ENCODE measurements around the gene LRRC57.

DNA sequence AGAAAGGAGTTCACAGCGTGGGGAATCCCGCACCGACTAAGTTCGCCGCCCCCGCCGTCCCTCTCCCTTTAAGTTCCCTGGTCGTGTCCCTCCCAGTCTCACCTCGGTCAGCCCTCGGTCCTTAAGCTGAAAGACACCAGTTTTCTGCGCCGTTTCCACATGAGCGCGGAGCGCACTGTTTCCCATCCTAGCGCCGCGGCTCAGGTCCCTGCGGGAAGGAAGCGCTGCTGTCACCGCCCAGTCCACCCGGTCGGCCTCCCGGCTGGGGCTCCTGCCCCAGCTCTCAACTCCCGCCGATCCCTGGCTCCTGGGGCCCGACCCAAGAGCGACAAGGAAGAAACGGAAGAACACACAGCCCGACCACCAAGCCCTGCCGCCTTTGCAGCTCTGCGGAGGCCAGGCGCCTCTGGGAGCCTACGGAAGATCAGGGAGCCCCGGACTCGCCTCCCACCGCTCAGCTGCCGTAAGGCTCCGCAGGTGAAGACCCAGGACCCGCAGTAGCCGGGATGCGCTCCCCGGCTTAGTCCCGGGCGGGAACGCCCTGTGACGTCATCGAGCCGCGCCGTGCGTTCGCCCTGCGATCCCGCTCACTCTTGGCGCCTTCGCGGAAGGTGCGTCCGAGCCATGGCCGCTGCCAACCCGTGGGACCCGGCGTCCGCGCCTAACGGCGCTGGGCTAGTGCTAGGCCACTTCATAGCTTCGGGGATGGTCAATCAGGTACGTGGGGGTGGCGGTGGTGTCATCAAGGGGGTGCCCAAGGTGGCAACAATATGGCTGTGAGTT is at the start of gene LRRC57, which contains the start of gene HAUS2:
- TF ChIP-seq TAF1 (IDR thresholded peaks at IDR 0.05; ENCODE audit: low read depth) (peak; percentile 82), EP300 (IDR thresholded peaks at IDR 0.05; ENCODE audit: borderline replicate concordance) (no peak), RAD21 (IDR thresholded peaks at IDR 0.05; ENCODE audit: low read depth) (no peak), YY1 (IDR thresholded peaks at IDR 0.05; ENCODE audit: low read depth) (peak; percentile 89), FOXM1 (IDR thresholded peaks at IDR 0.05; ENCODE audit: borderline replicate concordance, low read depth) (no peak), NFIC (IDR thresholded peaks at IDR 0.05) (no peak), CEBPB (IDR thresholded peaks at IDR 0.05) (no peak), EGR1 (IDR thresholded peaks at IDR 0.05) (no peak), ZBTB7A (IDR thresholded peaks at IDR 0.05; ENCODE audit: low read depth) (no peak), TEAD4 (IDR thresholded peaks at IDR 0.05) (0 out of 2 replicates have a peak, but pooled peaks have one; percentile 37), CREB1 (IDR thresholded peaks at IDR 0.05; ENCODE audit: low read depth) (peak; percentile 92)
- TF ChIP-seq, protein P1, sequence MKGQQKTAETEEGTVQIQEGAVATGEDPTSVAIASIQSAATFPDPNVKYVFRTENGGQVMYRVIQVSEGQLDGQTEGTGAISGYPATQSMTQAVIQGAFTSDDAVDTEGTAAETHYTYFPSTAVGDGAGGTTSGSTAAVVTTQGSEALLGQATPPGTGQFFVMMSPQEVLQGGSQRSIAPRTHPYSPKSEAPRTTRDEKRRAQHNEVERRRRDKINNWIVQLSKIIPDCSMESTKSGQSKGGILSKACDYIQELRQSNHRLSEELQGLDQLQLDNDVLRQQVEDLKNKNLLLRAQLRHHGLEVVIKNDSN (IDR thresholded peaks at IDR 0.05) = 0 out of 2 replicates have a peak, but pooled peaks have one; percentile 6
- TF ChIP-seq, protein P2, sequence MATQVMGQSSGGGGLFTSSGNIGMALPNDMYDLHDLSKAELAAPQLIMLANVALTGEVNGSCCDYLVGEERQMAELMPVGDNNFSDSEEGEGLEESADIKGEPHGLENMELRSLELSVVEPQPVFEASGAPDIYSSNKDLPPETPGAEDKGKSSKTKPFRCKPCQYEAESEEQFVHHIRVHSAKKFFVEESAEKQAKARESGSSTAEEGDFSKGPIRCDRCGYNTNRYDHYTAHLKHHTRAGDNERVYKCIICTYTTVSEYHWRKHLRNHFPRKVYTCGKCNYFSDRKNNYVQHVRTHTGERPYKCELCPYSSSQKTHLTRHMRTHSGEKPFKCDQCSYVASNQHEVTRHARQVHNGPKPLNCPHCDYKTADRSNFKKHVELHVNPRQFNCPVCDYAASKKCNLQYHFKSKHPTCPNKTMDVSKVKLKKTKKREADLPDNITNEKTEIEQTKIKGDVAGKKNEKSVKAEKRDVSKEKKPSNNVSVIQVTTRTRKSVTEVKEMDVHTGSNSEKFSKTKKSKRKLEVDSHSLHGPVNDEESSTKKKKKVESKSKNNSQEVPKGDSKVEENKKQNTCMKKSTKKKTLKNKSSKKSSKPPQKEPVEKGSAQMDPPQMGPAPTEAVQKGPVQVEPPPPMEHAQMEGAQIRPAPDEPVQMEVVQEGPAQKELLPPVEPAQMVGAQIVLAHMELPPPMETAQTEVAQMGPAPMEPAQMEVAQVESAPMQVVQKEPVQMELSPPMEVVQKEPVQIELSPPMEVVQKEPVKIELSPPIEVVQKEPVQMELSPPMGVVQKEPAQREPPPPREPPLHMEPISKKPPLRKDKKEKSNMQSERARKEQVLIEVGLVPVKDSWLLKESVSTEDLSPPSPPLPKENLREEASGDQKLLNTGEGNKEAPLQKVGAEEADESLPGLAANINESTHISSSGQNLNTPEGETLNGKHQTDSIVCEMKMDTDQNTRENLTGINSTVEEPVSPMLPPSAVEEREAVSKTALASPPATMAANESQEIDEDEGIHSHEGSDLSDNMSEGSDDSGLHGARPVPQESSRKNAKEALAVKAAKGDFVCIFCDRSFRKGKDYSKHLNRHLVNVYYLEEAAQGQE (IDR thresholded peaks at IDR 0.05; ENCODE audit: low read depth) = no peak
- TF ChIP-seq, protein P3, sequence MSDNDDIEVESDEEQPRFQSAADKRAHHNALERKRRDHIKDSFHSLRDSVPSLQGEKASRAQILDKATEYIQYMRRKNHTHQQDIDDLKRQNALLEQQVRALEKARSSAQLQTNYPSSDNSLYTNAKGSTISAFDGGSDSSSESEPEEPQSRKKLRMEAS (IDR thresholded peaks at IDR 0.05) = peak; percentile 74

All from Ishikawa (cell line).